Skeletal muscle tissue (tissue), 4 donors: ENCODE measurements around the gene PLLP. TPM values are rescaled to one million over a fixed set of nuclear protein-coding genes. Genes with fewer than 3 reads are reported as not detected.

Experiments
- H3K27ac ChIP-seq: one replicate; pipeline ENCODE4 v1.7.0; 2013; ENCODE audit warnings: mild to moderate bottlenecking, low read depth, low read length, inconsistent platforms
- H3K27me3 ChIP-seq, 3 donors: one replicate each; pipeline ENCODE4 v1.7.0; 2013; ENCODE audit warnings: low read length in 3 of 3; ENCODE audit not compliant: control insufficient read depth in 3 of 3, insufficient read depth in 3 of 3
- H3K36me3 ChIP-seq, 3 donors: one replicate each; pipeline ENCODE4 v1.7.0; 2013; ENCODE audit warnings: low read length in 3 of 3; ENCODE audit not compliant: control insufficient read depth in 3 of 3, insufficient read depth in 3 of 3
- H3K4me1 ChIP-seq, 3 donors: one replicate each; pipeline ENCODE4 v1.7.0; 2013; ENCODE audit warnings: low read length in 3 of 3, mild to moderate bottlenecking in 3 of 3; ENCODE audit not compliant: control insufficient read depth in 3 of 3, insufficient read depth in 3 of 3
- H3K4me3 ChIP-seq, 3 donors: one replicate each; pipeline ENCODE4 v1.7.0; 2013; ENCODE audit warnings: low read length in 3 of 3
- H3K9ac ChIP-seq, 3 donors: one replicate each; pipeline ENCODE4 v1.7.0; 2013; ENCODE audit warnings: low read length in 3 of 3, mild to moderate bottlenecking in 3 of 3, moderate library complexity in 2 of 3, low read depth in 1 of 3
- H3K9me3 ChIP-seq, 3 donors: one replicate each; pipeline ENCODE4 v1.7.0; 2013; ENCODE audit warnings: low read length in 3 of 3; ENCODE audit not compliant: control insufficient read depth in 3 of 3
- total RNA-seq: library from RNA; depleted of rRNA; stranded (reverse); fragments of >200 nt; gene quantifications from one replicate; pipeline ENCODE4 v1.2.3, GENCODE V29; 2014
- donor health status: Osteomylitis.

Gene PLLP
- under 0.01 TPM for total RNA-seq

DNA sequence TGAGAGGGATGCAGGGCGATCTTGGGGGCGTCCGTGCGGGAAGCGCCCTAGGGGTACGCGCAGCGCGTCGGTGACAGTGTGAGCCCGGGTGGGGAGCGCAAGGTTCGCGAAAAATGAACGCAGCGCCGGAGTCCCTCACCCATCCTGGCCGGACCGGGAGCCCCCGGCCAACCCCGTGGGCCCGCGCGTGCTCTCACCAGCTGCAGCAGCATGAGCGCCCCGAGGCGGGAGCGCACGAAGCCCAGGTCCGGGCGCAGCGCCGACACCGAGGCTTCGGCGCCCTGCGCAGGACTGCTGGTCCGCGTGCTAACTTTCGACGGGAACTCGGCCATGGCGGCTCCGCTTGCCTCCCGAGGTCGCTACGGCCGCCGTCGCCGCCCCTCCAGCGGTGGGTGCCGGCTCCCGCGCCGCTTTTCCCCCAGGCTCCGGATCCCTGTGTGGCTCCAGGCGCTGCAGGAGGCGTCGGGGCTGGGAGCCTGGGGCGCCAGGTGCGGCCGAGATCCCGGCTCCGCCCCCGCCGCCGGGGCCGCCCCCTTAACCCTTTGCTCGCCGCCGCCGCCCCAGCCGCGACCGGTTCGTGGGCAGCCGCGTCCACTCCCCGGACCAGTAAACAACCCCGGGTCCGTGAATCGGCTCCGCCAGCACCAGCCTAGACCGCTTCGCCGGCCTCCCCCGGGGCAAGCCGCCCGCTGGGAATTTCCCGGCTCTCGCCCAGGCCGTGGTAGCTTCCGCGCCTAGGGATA lies at the start of gene PLLP:
Gene PLLP, minus strand, starts transcription at position 464 of the 743 bp plus-strand sequence. Its CDS starts 132 bp downstream, at position 332.
- Histone ChIP-seq H3K27ac (no peak within 1 kb of the TSS), H3K4me3 (peak within 1 kb of the TSS; percentile 51 to 66 (median 57)), H3K9ac (peak within 1 kb of the TSS in 2 of 3 donors; percentile 53 to 66)

DNA sequence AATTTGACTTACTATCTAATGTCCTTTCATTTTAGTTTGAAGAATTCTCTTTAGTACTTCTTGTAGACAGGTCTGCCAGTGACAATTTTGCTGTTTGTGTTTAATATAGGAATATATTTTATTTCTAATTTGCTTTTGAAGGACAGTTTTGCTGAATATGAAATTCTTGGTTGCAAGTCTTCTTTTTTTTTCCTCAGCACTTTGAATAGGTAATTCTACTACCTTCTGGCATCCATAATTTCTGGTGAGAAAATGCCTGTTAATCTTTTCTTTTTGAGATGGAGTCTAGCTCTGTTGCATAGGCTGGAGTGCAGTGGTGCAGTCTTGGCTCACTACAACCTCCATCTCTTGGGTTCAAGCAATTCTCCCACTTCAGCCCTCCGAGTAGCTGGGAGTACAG lies 48.9 kb upstream of the PLLP start:
- H3K4me1 ChIP-seq = no peaks in the 10 kb centered on the region
- H3K4me3 ChIP-seq = no peak overlapping the region
- H3K9ac ChIP-seq = no peak overlapping the region
- H3K27ac ChIP-seq = no peak overlapping the region
- H3K27me3 ChIP-seq = no peaks in the 10 kb centered on the region
- no peaks in the 10 kb centered on the region for H3K36me3 ChIP-seq
- peaks cover 0 to 2% (median 2%) of the 10 kb centered on the region in 3 donors for H3K9me3 ChIP-seq

More for the DNA sequence above, at the start of gene PLLP:
- Histone ChIP-seq H3K4me1 (peaks cover 0 to 10% (median 7%) of the 10 kb centered on the region in 3 donors), H3K27me3 (peaks cover 17 to 22% (median 18%) of the 10 kb centered on the region in 3 donors), H3K9me3 (no peaks in the 10 kb centered on the region), H3K36me3 (no peaks in the 10 kb centered on the region)

DNA sequence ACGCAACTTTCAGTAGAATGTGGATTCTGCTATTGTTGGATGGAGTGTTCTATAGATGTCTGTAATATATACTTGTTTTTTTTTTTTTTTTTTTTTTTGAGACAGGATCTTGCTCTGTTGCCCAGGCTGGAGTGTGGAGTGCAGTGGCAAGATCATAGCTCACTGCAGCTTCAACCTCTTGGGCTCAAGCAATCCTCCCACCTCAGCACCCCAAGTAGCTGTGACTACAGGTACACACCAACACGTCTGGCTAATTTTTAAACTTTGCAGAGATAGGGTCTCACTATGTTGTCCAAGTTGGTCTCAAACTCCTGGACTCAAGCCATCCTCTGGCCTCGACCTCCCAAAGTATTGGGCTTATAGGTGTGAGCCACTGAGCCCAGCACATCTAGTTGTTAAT lies 46.9 kb upstream of the PLLP start:
- Histone ChIP-seq H3K4me1 (no peaks in the 10 kb centered on the region), H3K9ac (no peak overlapping the region), H3K27me3 (no peaks in the 10 kb centered on the region), H3K27ac (no peak overlapping the region), H3K9me3 (peaks cover 0 to under 1% (median 0%) of the 10 kb centered on the region in 3 donors), H3K36me3 (no peaks in the 10 kb centered on the region), H3K4me3 (no peak overlapping the region)

GRCh38 chr16:57329718-57330327 lies 45.4 kb upstream of the PLLP start:
- no peaks in the 10 kb centered on the region for H3K27me3 ChIP-seq
- H3K36me3 ChIP-seq = no peaks in the 10 kb centered on the region
- no peak overlapping the region for H3K27ac ChIP-seq
- H3K9ac ChIP-seq = no peak overlapping the region
- H3K4me3 ChIP-seq = no peak overlapping the region
- no peaks in the 10 kb centered on the region for H3K4me1 ChIP-seq
- peaks cover 0 to 2% (median 0%) of the 10 kb centered on the region in 3 donors for H3K9me3 ChIP-seq

- Histone ChIP-seq H3K36me3 (no peaks in the 10 kb centered on the region), H3K4me1 (no peaks in the 10 kb centered on the region)
These were observed 41.0 kb upstream of the PLLP start for GRCh38 chr16:57325458-57325857.

DNA sequence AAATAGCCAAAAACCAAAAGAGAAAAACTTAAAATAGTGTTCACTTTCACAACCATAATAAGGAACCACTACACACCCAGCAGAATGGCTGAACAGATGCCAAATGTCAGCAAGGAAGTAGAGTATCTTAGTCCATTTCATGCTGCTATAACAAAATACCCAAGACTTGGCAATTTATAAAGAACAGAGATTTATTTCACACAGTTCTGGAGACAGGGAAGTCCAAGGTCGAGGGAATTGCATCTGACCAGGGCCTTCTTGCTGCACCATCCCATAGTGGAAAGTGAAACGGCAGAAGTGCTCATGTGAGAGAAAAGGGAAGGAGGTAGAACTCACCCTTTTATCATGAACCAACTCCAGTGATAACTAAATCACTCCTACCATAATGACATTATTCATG lies 40.3 kb upstream of the PLLP start:
- no peak overlapping the region for H3K9ac ChIP-seq
- no peaks in the 10 kb centered on the region for H3K36me3 ChIP-seq
- H3K4me3 ChIP-seq = no peak overlapping the region
- no peak overlapping the region for H3K27ac ChIP-seq
- no peaks in the 10 kb centered on the region for H3K4me1 ChIP-seq
- H3K9me3 ChIP-seq = peaks cover 0 to 2% (median 0%) of the 10 kb centered on the region in 3 donors
- H3K27me3 ChIP-seq = no peaks in the 10 kb centered on the region

More at GRCh38 chr16:57325458-57325857, 41.0 kb upstream of the PLLP start:
- no peak overlapping the region for H3K9ac ChIP-seq
- H3K9me3 ChIP-seq = peaks cover 0 to 2% (median 0%) of the 10 kb centered on the region in 3 donors
- no peaks in the 10 kb centered on the region for H3K27me3 ChIP-seq
- no peak overlapping the region for H3K4me3 ChIP-seq
- H3K27ac ChIP-seq = no peak overlapping the region

- Histone ChIP-seq H3K27me3 (peaks cover 0 to 18% (median 2%) of the 10 kb centered on the region in 3 donors), H3K9ac (no peak overlapping the region), H3K4me3 (no peak overlapping the region), H3K9me3 (no peaks in the 10 kb centered on the region), H3K4me1 (peaks cover 9 to 13% (median 13%) of the 10 kb centered on the region in 3 donors), H3K36me3 (no peaks in the 10 kb centered on the region), H3K27ac (no peak overlapping the region)
These were observed 35.2 kb upstream of the PLLP start for GRCh38 chr16:57319646-57320045.

DNA sequence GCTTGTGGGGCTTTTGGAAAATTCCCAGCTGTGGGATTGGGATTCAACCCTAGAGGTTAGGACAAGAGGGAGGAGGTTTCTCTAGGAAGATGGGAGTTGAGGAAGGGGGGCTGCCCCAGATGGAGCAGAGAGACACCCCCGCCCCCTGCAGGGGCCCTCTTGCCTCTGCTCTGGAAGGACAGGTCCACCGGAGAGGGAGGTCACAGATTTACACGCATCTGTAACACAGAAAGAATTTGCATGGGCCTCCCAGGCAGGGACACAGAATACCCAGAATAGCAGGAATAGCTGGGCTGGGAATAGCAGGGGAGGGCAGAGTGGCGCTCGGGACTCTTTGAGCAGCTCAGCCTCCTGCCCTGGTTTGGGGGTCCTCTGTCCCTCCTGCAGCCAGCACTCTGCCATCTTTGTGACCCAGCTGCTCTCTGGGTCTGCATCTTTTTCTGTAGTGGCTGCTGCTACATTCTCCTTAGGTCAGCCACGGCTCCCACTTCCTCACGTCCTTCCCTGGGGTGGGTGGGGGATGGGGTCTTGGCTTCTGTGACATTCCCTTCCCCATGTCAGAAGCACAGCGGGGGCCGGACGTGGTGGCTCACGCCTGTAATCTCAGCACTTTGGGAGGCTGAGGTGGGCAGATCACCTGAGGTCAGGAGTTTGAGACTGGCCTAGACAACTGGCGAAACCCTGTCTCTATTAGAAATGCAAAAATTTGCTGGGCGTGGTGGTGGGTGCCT lies 33.9 kb upstream of the PLLP start:
- H3K9ac ChIP-seq = no peak overlapping the region
- H3K36me3 ChIP-seq = no peaks in the 10 kb centered on the region
- H3K4me3 ChIP-seq = no peak overlapping the region
- peaks cover 9 to 13% (median 13%) of the 10 kb centered on the region in 3 donors for H3K4me1 ChIP-seq
- no peaks in the 10 kb centered on the region for H3K9me3 ChIP-seq
- H3K27me3 ChIP-seq = peaks cover 0 to 18% (median 2%) of the 10 kb centered on the region in 3 donors
- H3K27ac ChIP-seq = no peak overlapping the region

- Histone ChIP-seq H3K27me3 (peaks cover 2 to 18% (median 4%) of the 10 kb centered on the region in 3 donors), H3K27ac (peak overlapping the region; percentile 44), H3K9ac (no peak overlapping the region), H3K4me1 (peaks cover 9 to 13% (median 13%) of the 10 kb centered on the region in 3 donors), H3K9me3 (no peaks in the 10 kb centered on the region), H3K4me3 (no peak overlapping the region), H3K36me3 (no peaks in the 10 kb centered on the region)
These were observed 32.0 kb upstream of the PLLP start for GRCh38 chr16:57316390-57317017.
